Cardiac fibroblast (primary cell): ENCODE measurements around the gene EXOSC9.

Experiments
- DNase-seq, 2 donors: peaks; one replicate each; pipeline versions ENCODE4 v3.0.0 to v3.0.0-alpha.2; 2010; ENCODE audit warnings: low read depth in 2 of 2
- H3K4me3 ChIP-seq, 2 donors: replicated peaks in 1 of 2; 1 replicate in 1 of 2; 2 replicates in 1 of 2; pipeline ENCODE4 v1.5.1; 2011; ENCODE audit warnings: low read depth in 2 of 2, low read length in 2 of 2, mild to moderate bottlenecking in 2 of 2, moderate library complexity in 1 of 2
- TF ChIP-seq, protein P1 (sequence below): IDR thresholded peaks from one replicate; pipeline ENCODE4 v1.5.1; 2011; ENCODE audit warnings: low read depth, mild to moderate bottlenecking, low read length, inconsistent platforms

The EXOSC9 gene

GRCh38 chr4:121811122-121811521, 10.0 kb downstream of the EXOSC9 start:
- TF ChIP-seq, protein P1, sequence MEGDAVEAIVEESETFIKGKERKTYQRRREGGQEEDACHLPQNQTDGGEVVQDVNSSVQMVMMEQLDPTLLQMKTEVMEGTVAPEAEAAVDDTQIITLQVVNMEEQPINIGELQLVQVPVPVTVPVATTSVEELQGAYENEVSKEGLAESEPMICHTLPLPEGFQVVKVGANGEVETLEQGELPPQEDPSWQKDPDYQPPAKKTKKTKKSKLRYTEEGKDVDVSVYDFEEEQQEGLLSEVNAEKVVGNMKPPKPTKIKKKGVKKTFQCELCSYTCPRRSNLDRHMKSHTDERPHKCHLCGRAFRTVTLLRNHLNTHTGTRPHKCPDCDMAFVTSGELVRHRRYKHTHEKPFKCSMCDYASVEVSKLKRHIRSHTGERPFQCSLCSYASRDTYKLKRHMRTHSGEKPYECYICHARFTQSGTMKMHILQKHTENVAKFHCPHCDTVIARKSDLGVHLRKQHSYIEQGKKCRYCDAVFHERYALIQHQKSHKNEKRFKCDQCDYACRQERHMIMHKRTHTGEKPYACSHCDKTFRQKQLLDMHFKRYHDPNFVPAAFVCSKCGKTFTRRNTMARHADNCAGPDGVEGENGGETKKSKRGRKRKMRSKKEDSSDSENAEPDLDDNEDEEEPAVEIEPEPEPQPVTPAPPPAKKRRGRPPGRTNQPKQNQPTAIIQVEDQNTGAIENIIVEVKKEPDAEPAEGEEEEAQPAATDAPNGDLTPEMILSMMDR, result no peak
- no peak for DNase-seq
- H3K4me3 ChIP-seq, result no peak overlapping the region

GRCh38 chr4:121814756-121815155, 13.6 kb downstream of the EXOSC9 start:
- no peak overlapping the region for H3K4me3 ChIP-seq
- DNase-seq, result no peak
- TF ChIP-seq, protein P1, result no peak

DNA sequence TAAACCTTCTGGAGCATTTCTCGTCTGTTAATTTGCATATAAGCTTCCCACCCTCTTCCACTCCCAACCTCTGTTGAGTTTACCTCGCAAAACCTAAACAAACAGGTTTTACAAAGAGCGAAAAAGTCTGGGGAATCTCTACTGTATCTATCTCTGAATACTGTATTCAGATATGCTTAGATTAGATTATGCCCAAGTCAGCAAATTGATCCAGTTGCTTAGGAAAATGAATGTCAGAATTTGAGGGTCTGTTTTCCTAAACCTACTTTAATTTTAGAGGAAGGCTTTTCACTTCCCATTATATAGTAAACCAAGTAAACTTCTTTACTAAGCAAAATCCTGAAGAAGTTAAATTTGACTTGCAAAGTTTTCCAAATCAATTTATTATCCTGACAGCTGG, 15.9 kb downstream of the EXOSC9 start:
- no peak overlapping the region for H3K4me3 ChIP-seq
- DNase-seq, result no peak
- TF ChIP-seq, protein P1, result no peak

DNA sequence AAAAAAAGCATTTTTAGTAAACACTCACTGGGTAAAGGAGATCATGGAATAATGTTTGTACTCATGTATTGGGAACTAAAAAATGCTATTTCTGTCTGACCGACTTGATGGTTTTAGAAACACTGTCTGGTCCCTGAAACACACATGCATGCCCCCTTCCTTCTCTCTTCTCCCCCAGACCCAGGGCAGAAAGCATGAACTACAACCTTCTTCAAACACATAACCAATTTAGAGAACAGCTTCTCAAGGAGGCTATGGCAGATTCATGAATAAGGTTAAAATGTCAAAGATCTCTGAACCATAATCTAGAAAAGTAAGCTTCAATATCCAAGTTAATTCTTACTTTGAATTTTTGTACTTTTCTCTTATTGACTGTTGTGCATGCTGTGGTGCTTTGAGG, 16.6 kb downstream of the EXOSC9 start:
- TF ChIP-seq, protein P1, result no peak
- H3K4me3 ChIP-seq, result no peak overlapping the region
- DNase-seq, result no peak

DNA sequence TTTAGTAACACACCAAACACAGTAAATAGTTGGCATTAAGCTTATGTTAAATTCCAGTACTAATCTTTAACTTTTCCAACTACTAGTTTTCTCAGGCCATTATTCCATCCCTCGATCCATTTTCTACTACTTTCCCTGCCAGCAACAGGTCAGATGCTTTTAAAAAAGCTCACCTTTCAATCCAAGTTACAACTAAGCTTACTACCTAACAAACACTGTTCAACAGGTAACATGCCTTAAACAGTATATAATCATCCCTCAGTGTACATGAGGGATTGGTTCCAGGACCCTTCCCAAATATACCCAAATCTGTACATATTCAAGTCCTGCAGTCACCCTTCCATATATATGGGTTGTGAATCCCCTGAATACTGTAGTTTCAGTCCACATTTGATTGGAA, 17.1 kb downstream of the EXOSC9 start:
- TF ChIP-seq, protein P1, result no peak
- no peak for DNase-seq

GRCh38 chr4:121819216-121819965, 18.3 kb downstream of the EXOSC9 start:
- DNase-seq, result peak; percentile 15 to 28
- no peak overlapping the region for H3K4me3 ChIP-seq
- TF ChIP-seq, protein P1, result no peak

More for the DNA sequence above, 17.1 kb downstream of the EXOSC9 start:
- H3K4me3 ChIP-seq, result no peak overlapping the region

DNA sequence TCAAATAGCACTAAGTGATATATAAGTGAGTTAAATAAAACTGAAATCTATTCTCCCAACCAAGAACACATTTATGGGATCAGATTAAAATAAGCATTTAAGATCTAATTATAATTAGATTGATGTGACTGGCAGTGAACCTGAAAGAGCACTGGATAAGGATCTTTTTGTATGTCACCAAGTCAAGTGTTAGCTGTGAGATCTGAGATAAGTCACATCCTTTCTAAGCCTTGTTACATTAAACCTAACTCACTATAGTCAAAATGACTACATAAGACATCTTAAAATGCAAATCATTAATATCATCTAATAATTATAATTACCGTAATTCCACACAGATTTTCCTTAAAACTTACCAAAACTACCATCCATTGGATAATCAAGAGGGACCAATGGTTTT, 20.9 kb downstream of the EXOSC9 start:
- TF ChIP-seq, protein P1, result no peak
- peak overlapping the region; percentile 81 for H3K4me3 ChIP-seq

More for the DNA sequence above, 20.9 kb downstream of the EXOSC9 start:
- DNase-seq, result no peak
